ENCODE results near the gene AQP5. TPM values are rescaled to one million over a fixed set of nuclear protein-coding genes. Genes with fewer than 3 reads are reported as not detected.
A peak's percentile ranks its signal among the peaks of the same experiment; 100 is the strongest.

Gene AQP5
- polyA plus RNA-seq, 4 donors, result 2.0 to 6.8 (median 3.4) TPM

- no peak for DNase-seq (ENCODE audit: low read depth in 4 of 4, low spot score in 3 of 4)
Measured at GRCh38 chr12:49930515-49931288, 31.0 kb upstream of the AQP5 start.

- DNase-seq (ENCODE audit: low read depth in 4 of 4, low spot score in 3 of 4), result no peak
Measured at GRCh38 chr12:49932023-49932422, 29.6 kb upstream of the AQP5 start.

- peak in 2 of 4 donors; percentile 44 to 48 for DNase-seq (ENCODE audit: low read depth in 4 of 4, low spot score in 3 of 4)
Measured at GRCh38 chr12:49932533-49933130, 29.0 kb upstream of the AQP5 start.

- no peak for DNase-seq (ENCODE audit: low read depth in 4 of 4, low spot score in 3 of 4)
Measured at GRCh38 chr12:49933796-49934195, 27.9 kb upstream of the AQP5 start.

- DNase-seq (ENCODE audit: low read depth in 4 of 4, low spot score in 3 of 4), result no peak
Measured at GRCh38 chr12:49934505-49934904, 27.2 kb upstream of the AQP5 start.

- DNase-seq (ENCODE audit: low read depth in 4 of 4, low spot score in 3 of 4), result no peak
Measured at GRCh38 chr12:49936925-49937324, 24.7 kb upstream of the AQP5 start.

- DNase-seq (ENCODE audit: low read depth in 4 of 4, low spot score in 3 of 4), result no peak
Measured at GRCh38 chr12:49937639-49938300, 23.9 kb upstream of the AQP5 start.

GRCh38 chr12:49939307-49939706 lies 22.4 kb upstream of the AQP5 start:
- no peak for DNase-seq (ENCODE audit: low read depth in 4 of 4, low spot score in 3 of 4)

- no peak for DNase-seq (ENCODE audit: low read depth in 4 of 4, low spot score in 3 of 4)
Measured at GRCh38 chr12:49939707-49940106, 22.0 kb upstream of the AQP5 start.

- no peak for DNase-seq (ENCODE audit: low read depth in 4 of 4, low spot score in 3 of 4)
Measured at GRCh38 chr12:49941556-49942511, 19.8 kb upstream of the AQP5 start.

- no peak for DNase-seq (ENCODE audit: low read depth in 4 of 4, low spot score in 3 of 4)
Measured at GRCh38 chr12:49942512-49942893, 19.2 kb upstream of the AQP5 start.

- no peak for DNase-seq (ENCODE audit: low read depth in 4 of 4, low spot score in 3 of 4)
Measured at GRCh38 chr12:49942921-49943624, 18.6 kb upstream of the AQP5 start.

- no peak for DNase-seq (ENCODE audit: low read depth in 4 of 4, low spot score in 3 of 4)
Measured at GRCh38 chr12:49943625-49943960, 18.1 kb upstream of the AQP5 start.

- no peak for DNase-seq (ENCODE audit: low read depth in 4 of 4, low spot score in 3 of 4)
Measured at GRCh38 chr12:49944046-49944445, 17.6 kb upstream of the AQP5 start.

GRCh38 chr12:49944718-49945117 lies 17.0 kb upstream of the AQP5 start:
- no peak for DNase-seq (ENCODE audit: low read depth in 4 of 4, low spot score in 3 of 4)

GRCh38 chr12:49945394-49946080 lies 16.1 kb upstream of the AQP5 start:
- peak in 2 of 4 donors; percentile 55 to 62 for DNase-seq (ENCODE audit: low read depth in 4 of 4, low spot score in 3 of 4)

GRCh38 chr12:49946086-49946485 lies 15.6 kb upstream of the AQP5 start:
- DNase-seq (ENCODE audit: low read depth in 4 of 4, low spot score in 3 of 4), result no peak

- no peak for DNase-seq (ENCODE audit: low read depth in 4 of 4, low spot score in 3 of 4)
Measured at GRCh38 chr12:49946497-49946896, 15.2 kb upstream of the AQP5 start.

- no peak for DNase-seq (ENCODE audit: low read depth in 4 of 4, low spot score in 3 of 4)
Measured at GRCh38 chr12:49947593-49948226, 14.0 kb upstream of the AQP5 start.

Data from left renal pelvis (tissue), 4 donors.